GM19351 (cell line): ENCODE results near the gene SLC22A17.

Source experiments
- ATAC-seq: cut with Tn5 transposase; IDR thresholded peaks from one replicate; pipeline ENCODE4 v1.9.1; 2021; ENCODE audit warnings: mild to moderate bottlenecking, moderate library complexity; ENCODE audit not compliant: unreplicated experiment

The SLC22A17 gene

DNA sequence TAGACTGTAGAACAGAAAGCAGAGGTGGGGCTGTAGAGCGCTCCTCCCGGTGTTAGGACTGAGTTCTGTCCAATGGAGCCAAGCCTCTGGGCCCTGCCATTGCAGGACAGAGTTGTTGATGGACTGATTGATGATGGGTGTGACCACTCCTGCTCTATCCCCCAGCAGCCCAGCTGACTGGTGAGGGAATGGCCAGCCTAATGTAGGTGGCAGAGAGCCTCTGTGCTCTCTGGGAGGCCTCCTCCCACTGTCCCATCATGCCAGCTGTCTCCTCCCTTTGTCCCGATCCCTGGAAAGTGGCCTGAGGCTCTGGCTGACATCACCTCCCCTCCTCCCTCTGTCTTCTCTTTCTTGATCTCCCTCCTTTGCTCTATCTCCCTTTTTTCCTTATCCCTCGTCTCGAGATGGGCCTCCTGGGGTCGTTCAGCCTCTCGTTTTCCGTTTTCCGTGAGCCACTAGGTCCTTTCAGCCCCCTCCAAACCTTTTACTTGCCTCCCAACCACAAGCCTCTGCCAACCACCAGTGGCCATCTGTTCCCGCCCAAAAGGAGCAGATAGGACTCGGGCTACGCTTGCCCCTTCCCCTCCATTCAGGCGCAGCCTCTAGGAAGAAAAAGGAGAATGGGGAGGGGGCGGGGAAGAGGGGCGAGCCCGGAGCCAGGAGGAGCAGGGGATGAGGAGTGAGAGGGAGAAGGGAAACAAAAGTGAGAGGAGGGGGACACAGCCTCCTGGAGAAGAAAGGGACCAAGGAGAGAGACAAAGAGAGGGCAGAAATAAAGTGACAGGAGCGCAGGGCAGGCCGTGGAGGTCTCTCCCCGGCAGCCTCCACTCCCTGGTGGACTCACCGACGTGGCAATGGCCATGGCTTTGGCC is 11.7 kb upstream of the SLC22A17 start:
- no peak for ATAC-seq

DNA sequence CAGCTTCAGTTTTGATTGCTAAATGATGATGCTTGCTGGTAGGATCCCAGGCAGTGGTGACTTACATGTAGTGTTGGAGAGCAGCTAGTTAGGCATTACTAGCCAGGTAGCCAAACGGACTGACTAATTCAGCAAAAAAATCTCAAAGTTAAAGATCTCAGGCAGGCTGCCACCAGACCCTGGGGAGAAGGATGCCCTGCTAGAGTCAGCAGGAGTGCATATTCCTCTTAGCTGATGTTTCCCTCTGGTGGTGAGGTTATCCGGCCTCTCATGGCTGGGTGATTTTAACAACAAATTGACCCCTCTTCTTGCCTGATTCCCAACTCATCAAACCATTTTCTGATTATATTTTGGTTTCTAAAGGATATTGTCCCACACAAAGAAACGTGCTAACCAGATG is 9.5 kb upstream of the SLC22A17 start:
- ATAC-seq, result no peak

DNA sequence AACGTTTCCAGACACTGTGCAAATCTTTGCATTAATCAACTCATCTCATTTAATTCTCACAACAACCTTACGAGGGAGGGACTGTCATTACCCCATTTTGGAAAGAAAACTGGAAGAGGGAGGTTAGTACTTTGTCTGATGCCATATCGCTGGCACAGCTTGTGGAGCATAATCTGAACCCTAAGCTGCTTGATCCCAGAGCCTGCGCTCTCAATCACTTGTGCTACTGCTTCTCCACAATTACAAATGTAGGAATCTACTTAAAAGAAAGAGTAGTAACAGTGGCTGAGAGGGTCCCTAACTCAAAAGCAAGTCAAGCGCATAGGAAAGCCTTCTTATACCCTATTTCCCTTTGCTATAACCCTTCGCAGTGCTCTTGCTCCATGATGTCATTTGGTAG is 9.1 kb upstream of the SLC22A17 start:
- ATAC-seq, result no peak

DNA sequence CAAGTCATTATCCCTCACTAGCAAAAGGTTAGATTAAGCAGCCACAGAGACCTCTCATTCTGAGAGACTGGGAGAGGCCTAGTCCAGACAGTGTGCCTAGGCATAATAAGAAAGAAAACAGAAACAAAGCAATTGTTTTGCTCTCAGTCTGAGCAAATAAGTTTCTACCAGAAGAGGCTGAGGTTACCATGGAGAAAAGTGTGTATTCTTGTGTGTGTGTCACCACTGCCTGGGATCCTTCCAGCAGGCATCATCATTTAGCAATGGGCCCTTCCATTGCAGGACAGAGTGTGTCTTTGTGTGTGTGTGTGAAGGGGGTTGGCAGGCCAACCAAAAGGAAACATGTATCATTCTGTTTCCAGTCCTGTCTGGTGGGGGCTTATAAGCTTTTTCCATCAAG is 8.6 kb upstream of the SLC22A17 start:
- no peak for ATAC-seq

DNA sequence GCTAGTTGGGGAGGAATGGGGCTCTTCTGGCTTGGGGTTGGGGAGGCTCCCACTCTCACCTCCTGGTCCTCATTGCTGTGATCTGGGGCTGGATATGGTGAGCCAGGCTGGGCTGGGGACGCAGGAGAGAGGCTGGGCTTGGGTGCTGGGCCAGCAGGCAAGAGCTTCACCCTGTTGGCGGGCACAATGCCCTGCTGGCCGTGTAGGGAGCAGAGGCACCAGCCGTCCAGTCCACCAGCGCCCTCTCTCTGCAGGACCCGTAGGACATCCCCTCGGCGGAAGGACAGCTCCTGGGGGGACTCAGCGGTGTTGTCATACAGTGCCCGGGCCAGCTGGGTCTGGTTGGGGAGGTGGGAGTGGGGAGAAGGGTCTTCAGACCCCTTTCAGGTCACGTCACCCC is 7.8 kb upstream of the SLC22A17 start:
- ATAC-seq, result no peak

DNA sequence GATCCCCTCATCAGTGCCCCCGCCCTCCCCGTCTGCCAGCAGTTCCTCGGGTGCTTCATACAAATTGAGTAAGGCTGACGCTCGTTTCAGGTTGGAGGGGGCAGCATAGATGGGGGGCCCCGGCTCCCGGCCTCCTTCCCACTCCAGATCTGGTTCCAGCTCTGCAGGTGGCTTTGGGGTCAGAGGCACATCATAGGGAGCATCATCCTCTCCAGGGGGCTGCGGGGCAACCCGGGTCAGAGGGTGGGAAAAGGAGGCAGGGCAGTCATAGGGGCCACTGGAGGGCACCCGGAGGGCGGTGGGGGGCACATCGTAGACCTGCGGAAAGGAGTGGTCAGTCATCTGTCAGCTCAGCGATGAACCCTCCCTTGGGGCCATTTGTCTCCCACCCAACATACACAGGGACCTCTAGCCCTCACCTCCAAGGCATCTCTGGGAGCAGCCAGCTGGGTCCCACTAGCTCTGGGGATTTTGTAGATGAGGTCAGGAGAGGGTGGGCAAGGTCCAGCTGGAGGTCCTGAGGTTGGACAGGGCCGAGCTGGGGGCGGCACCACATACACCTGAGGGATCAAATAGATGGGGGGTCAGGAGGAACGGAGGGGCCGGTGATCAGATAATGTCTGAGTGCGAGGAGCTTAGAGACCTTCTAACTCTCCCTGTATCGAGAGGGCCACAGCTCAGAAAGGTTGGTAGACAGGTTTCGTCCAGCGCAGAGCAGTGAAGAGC is 7.2 kb upstream of the SLC22A17 start:
- ATAC-seq, result no peak

DNA sequence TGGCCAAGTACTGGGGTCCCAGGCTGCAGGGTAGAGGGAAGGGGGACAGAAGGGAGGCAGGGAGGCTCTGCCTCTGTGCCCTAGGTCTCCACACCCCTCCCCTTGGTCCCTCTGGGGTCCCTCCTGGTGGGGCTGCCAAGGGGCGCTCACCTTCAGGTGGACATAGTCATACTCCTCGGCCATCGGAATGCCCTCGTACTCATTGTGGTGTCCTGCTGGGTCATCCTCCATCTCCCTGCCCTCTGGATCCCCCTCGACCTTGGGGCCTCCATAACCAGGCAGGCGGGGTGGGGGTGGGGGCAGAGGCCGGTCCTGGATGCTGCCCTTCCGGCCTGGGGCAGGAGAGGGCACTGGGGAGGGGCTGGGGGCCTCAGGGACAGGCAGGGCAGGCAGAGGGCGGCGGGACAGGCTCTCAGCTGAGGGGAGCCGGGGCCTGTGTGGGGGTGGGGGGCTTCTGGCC is 6.5 kb upstream of the SLC22A17 start:
- no peak for ATAC-seq

DNA sequence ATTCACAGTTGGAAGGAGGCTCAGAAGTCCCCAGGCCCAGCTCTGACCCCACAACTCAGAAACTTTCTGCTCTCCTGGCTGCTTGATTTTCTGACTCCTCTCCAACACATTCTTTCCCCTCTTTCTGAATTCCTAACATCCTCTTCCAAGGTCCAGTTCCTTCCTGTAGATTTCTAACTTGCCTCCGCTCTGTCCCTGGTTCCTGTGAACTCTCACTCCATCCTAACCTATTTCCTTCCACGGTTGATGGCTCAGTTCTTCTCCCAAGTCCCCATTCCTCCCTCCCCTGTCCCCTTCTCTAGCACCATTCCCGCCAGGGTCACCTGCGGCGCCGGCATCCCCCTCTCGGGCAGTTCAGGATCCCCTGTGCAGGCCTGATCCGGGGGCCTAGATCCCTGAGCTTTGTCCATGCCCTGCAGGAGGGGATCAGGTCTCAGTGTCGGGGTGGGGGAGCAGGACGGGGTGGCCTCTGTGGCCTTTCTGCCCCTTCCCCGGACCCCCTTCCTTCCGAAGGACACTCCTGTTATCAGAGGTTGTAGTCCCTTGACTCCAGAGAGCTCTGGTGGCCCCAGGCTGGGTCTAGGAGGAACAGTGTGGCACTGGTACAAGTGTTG is 6.0 kb upstream of the SLC22A17 start:
- ATAC-seq, result no peak

DNA sequence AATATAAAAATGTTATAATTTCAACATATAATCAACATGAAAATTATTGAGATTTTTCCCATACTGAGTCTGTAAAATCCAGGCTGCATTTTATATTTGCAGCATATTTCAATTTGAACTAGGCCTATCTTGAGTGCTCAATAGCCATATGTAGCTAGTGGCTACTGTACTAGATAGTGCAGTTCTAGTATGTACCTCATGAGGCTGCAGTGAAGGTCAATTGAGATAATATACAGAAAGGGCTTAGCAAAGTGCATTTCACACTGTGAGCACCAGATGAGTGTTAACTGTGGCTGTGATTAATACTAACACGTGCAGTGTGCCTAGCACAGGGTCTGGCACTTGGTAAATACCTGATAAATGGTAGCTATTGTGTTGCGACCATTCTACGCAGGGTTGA is 5.4 kb upstream of the SLC22A17 start:
- no peak for ATAC-seq

DNA sequence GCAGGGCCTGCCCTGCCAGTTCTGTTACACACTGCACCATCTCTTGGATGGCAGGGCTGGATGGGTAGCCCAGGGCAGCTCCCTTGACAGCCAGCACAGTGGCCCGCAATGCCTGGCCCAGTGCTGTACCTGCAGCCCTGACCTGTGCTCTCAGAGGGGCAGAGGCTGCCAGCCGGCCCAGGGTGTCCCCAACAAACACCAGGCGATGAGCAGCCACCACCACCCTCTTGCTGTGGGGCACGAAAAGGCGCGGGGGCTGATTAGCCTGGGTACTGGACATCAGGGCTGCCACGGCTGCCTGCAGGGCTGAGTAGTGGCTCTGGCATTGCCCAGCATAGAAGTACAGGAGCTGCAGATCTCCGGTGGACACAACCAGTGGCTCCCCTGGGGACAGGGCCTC is 4.6 kb upstream of the SLC22A17 start:
- no peak for ATAC-seq

DNA sequence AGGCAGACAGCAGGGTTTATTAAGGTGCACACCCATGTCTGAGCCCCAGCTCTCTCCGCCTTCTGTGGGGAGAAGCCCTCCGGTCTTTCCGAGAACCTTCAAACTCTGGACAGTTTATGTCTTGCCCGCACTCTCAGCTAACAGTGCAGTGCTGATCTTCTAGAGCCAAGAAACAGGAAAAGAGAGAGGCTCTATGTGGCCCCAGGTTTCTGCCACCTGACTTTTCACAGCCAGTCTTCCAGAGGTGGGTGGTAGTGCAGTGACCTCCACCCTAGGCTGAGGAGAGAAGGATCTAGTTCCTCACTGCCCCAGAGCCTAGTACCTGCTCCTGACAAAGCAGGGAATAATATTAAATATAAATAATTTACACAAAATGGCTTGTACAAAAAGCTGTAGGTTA is 4.0 kb upstream of the SLC22A17 start:
- no peak for ATAC-seq

DNA sequence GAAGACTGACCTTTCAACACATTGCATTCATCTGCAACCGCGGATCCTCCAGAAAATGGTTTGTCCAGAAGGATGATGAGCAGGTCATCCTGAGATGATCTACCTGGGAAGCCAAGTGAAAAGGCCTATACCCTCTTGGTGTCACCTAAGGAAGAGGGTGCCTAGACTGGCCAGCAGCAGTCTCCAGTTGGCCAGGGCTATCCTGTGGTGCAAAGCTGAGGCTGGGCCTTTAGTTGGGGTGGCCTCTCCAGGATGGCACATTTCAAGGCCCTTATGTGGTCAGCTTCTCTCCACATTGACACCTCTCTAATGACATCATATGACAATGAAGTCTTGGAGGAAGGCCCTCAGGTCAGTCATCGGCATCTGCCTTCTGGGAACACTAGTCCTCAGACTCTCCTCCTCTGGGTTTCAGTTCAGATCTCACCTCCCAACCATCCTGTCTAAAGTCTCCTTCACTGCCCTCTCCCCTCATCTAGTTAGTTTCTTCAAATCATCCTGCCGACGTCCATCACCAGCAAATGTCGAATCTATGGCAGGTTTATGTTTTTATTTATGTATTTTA is 3.3 kb upstream of the SLC22A17 start:
- no peak for ATAC-seq

DNA sequence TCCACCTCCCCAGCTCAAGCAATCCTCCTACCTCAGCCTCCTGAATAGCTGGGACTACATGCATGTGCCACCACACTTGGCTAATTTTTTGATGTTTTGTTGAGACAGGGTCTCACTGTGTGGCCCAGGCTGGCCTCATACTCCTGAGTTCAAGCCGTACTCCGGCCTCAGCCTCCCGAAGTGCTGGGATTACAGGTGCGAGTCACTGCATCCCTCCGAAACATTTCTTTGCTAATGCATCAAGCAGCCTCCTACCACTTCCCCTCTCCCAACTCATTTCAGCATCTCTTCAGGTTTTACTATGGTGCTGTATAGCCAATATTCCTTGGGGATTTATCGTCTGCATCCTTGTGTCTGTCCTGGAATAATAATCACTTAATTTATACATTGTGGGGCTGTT is 2.3 kb upstream of the SLC22A17 start:
- ATAC-seq, result no peak

DNA sequence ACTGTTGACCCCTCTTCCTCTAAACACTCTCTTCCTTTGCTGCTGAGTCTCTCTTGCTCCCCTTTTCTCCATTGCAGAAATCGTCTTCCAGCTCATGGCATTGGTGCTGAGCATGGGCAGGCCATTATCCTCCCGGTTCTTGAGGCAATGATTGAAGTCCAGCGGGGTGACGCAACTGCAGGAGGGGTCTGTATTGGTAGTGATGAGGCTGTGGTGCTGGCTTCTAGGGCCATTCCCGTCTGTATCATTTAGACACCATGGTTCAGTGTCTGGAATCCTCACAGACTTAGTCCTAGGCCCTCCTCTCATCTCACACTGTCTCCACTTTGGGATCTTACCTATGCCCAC is 720 bp upstream of the SLC22A17 start:
- ATAC-seq, result no peak

DNA sequence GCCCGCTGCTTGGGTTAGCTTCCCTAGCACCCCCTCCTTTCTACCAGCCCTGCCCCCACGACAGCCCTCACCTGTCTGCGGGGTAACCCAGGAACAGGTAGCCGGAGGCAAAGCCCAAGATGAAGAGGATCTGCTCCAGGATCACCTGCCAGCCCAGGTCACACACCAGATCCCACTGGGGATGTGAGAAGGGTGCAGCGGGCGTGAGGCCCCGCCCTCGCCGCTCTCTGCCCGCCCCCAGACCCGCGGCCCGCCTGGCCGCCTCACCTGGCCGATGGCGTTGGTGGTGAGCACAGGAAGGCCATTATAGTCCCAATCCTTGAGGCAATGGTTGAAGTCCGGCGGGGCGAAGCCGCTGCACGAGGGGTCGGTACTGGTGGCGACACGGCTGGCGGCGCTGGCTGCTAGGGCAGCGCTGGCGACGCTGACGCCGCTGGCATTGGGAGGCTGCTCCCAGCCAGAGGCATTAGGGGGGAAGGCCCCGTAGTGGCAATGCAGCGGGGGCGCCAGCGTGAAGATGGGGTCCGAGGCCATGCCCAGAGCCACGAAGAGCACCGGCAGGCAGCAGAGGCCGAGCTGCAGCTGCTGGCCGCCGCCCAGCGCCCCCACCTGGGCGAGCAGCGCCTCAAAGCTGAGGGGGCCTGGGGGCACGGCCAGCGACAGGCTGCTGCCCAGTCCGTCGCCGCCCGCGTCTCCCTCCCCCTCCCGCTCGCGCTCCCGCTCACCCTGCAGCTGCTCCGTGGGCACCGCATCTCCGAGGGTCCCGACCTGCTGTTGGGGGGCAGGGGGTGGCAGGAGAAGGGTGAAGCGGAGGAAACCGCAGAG is 794 bp downstream of the SLC22A17 start:
- ATAC-seq, result no peak

DNA sequence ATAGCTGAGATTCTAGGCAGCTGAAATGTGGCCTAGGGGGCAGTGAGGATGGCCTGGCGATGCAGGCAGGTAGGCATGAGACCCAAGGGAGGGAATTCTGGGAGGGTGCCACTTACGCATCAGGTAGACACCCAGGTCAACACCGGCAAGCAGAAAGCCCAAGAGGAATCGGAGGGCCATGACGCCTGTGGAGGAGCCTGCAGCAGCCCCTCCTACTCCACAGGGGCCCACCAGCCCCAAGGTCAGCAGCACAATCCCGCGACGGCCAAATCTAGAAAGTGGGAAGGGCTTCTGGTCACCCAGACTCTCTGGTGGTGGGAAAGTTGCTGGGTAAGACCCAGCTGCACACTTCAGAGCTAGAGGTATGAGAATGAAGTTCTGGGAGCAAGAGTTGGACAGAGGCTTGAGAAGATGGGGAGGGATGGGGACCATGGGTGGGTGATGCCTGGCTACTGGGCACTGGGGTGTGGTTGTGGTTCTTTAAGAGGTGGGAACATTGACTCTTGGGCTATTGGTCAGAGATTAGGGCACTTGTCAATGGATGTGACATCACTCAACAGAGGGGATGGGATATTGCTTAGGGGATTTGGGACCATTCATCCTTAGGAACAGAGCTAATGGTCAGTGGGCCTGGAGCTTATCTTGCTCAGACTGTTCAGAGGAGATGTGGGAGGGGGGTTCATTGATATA is 3.4 kb downstream of the SLC22A17 start:
- ATAC-seq, result no peak

DNA sequence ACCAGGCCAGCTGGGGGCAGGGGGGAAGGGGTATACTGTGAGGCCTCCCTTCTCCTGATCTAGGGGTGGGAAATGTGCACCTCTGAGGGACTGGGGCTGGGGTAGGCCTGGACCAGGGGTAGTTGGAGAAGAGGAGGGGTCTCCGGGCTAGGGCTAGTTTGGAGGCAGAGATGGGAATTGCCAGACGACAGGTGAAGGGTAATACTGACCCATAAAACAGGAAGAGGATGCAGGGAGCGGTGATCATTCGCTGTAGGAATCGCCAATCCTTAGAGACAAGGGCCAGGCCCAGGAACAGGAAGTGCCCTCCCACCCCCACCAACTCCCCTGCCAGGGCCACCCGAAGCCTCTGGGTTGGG is 4.4 kb downstream of the SLC22A17 start:
- ATAC-seq, result no peak

DNA sequence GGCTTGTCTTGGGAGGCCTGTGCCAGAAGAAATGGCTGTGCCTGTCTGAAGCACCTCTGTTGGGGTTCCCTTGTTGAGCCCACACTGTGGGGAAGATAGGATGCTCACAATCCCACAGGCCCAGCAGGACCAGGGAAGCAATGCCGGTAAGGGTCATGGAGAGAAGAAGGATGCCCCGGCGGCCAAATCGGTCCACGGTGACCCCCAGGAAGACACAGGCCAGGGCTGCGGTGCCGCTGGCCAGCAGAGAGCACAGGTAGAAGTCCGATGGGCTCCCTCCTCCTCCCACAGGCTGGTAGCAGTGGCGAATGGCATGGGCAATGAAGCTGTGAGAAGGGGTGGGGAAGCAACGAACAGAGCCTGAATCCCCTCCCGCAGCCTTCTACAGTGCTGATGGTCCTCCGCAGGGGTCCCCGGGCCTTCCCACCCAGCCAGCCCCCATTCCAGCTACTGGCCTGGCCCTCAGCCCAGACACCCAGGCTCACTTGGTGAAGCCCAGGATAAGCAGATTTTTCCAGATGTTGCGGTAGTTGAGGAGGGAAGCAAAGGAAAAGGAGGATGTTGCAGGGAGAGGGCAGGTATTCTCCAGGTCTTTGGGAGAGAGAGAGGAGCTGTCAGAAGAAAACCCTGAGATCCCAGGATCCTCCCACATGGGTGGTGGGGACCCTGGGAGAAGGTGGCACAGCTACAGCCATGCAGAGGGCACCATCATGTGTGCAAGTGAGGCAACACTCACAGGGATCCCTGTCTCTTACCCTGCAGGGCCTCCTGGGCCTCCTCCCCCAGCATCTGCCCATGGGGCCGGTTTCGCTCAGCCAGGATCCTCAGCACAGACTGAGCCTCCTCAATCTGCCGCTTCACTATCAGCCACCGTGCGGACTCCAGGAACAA is 5.0 kb downstream of the SLC22A17 start:
- no peak for ATAC-seq

DNA sequence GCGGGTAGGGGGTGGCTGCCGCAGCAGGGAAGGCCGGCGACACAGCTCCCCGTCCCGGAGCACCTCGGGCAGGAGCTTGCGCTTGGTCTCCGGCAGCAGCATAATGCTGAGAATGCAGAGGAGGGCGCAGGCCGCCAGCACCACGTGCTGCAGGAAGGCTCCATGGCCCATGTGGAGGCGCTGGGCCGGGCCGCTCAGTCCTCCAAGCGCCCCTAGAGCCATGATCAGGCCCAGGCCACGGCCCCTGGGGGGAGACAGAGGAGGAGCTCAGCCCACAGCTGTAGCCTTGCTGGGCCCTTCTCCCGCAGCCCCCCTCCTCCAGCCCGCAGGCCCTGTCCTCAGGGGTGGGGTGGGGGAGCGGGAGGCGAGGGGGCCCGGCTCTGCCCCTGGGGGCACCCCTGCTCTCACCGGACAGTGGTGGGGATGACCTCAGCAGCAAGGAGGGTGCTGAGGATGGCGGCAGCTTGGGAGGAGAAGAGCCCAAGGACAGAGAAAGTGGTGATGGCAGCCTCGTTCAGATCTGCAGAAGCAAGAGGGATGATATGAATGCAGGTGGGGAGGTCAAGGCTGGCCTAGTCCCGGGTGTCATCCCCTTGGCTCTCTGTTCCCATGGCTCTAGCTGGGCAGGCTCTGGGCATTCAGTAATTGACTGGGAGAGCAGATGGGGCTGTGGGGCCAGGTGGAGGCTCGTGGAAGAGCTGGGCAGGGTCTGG is 5.8 kb downstream of the SLC22A17 start:
- ATAC-seq, result no peak
